ENCODE results near the gene DGKQ.

The DGKQ gene

DNA sequence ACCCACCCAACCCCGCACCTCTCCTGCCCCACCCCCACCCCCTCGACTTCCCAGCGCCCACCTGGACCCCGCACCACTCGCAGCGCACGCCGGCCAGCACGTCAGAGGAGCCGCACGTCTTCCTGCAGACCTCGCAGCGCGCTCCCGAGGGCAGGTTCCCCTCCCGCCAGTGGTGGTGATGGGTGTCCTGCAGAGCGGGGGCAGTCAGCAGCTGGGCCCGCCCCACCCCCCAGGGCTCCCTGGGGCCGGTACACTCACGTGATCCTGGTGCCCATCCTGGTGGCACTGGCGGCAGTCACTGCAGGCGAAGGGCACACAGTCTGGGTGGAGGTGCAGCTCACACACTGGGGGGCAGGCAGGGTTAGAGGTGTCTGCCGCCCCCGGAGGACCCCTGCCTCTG, 5.1 kb downstream of the DGKQ start:
- no peaks in the 10 kb centered on the region for H3K79me2 ChIP-seq (ENCODE audit: control insufficient read depth, insufficient read depth, low read length)
- no peak for DNase-seq
- H3K27ac ChIP-seq (ENCODE audit: low read depth, low read length): no peak overlapping the region
- H3K4me1 ChIP-seq (ENCODE audit: control insufficient read depth, low read depth, low read length): peaks cover 12% of the 10 kb centered on the region
- no peaks in the 10 kb centered on the region for H3K36me3 ChIP-seq (ENCODE audit: control insufficient read depth, insufficient read depth, low read length)
- no peak overlapping the region for H2BK120ac ChIP-seq (ENCODE audit: low read depth, low read length)
- no peak overlapping the region for H2BK15ac ChIP-seq (replicated peaks; ENCODE audit: low read depth)
- no peak overlapping the region for H3K56ac ChIP-seq (ENCODE audit: low read length)
- H3K9ac ChIP-seq (ENCODE audit: low read length): no peak overlapping the region
- no peak overlapping the region for H3K18ac ChIP-seq (ENCODE audit: low read length)
- H3K79me1 ChIP-seq (ENCODE audit: low read length): no peaks in the 10 kb centered on the region
- no peak overlapping the region for H3K4me2 ChIP-seq (ENCODE audit: low read length)
- no peak overlapping the region for H4K5ac ChIP-seq (ENCODE audit: low read length)
- no peak overlapping the region for H2AK5ac ChIP-seq (ENCODE audit: low read length)
- H3K4me3 ChIP-seq (ENCODE audit: low read length): no peak overlapping the region
- no peak overlapping the region for H3K4ac ChIP-seq (ENCODE audit: low read depth, low read length)
- no CpG with 5 or more reads among the region's 24 CpGs for WGBS (ENCODE audit: extremely low coverage, insufficient coverage, low lambda C conversion rate)
- H3K27me3 ChIP-seq (ENCODE audit: insufficient read depth, low read length, poor library complexity): peaks cover 5% of the 10 kb centered on the region
- no peak overlapping the region for H2BK5ac ChIP-seq (ENCODE audit: low read length)
- no peak overlapping the region for H4K8ac ChIP-seq (ENCODE audit: low read depth, low read length)
- H3K23ac ChIP-seq (ENCODE audit: low read length): no peak overlapping the region

DNA sequence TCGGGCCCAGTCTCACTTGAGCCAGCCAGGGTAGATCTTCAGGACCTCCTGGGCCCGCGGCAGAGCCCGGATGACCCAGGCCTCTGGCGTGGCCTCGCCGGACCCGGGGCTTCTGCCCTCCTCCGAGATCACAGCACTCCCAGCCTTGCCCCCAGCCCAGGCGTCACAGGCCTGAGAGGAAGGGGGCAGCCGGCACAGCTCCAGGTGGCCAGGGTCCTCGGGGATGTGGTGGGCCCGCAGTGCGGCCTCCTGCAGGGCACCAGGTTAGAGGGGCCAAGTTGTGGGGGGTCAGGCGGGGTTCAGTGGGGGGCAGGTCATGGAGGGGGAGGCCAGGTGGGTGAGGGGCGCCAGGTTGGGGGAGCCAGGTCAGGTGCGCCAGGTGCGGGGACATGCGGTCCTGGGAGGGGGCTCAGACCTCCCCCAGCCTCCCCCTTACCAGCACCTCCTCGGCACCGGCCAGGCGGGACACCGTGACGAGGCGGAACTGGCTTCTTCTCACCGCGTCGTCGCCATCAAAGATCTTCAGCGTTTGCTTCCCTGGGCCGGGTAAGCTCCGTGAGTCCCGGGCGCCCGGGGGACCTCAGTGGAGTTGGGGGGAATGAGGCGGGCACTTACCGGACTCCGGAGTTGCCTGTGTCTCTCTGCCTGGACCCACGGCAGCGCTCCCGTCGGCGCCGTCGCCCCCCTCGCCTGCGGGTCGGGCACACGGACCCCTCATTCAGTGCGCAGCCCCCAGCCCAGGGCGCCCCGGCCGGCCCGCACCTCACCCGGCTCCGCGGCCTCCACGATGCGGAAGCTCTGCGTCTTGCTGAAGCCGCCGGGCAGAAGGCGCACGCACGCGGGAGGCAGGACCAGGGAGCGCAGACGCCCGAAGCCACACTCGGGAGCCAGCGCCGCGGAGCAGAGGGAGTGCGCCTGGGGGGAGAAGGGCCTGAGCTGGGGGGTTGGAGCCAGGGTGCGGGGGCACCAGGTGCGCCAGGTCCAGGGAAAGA, 6.0 kb downstream of the DGKQ start:
- no peak for DNase-seq
- Histone ChIP-seq H3K27me3 (ENCODE audit: insufficient read depth, low read length, poor library complexity) (peaks cover 5% of the 10 kb centered on the region), H3K9ac (ENCODE audit: low read length) (no peak overlapping the region), H3K4me1 (ENCODE audit: control insufficient read depth, low read depth, low read length) (peaks cover 12% of the 10 kb centered on the region), H4K5ac (ENCODE audit: low read length) (no peak overlapping the region), H3K23ac (ENCODE audit: low read length) (peak overlapping the region; percentile 24), H3K36me3 (ENCODE audit: control insufficient read depth, insufficient read depth, low read length) (no peaks in the 10 kb centered on the region), H3K56ac (ENCODE audit: low read length) (peak overlapping the region; percentile 25), H3K79me1 (ENCODE audit: low read length) (no peaks in the 10 kb centered on the region), H3K4me3 (ENCODE audit: low read length) (no peak overlapping the region), H3K27ac (ENCODE audit: low read depth, low read length) (no peak overlapping the region), H2BK120ac (ENCODE audit: low read depth, low read length) (no peak overlapping the region), H3K79me2 (ENCODE audit: control insufficient read depth, insufficient read depth, low read length) (no peaks in the 10 kb centered on the region), H2BK15ac (replicated peaks; ENCODE audit: low read depth) (no peak overlapping the region), H2BK5ac (ENCODE audit: low read length) (no peak overlapping the region), H4K8ac (ENCODE audit: low read depth, low read length) (no peak overlapping the region), H3K4ac (ENCODE audit: low read depth, low read length) (no peak overlapping the region), H3K4me2 (ENCODE audit: low read length) (no peak overlapping the region), H3K18ac (ENCODE audit: low read length) (no peak overlapping the region), H2AK5ac (ENCODE audit: low read length) (no peak overlapping the region)
- WGBS (ENCODE audit: extremely low coverage, insufficient coverage, low lambda C conversion rate): no CpG with 5 or more reads among the region's 76 CpGs

GRCh38 chr4:966266-967112, 6.9 kb downstream of the DGKQ start:
- no peak overlapping the region for H3K9ac ChIP-seq (ENCODE audit: low read length)
- no peak overlapping the region for H3K23ac ChIP-seq (ENCODE audit: low read length)
- peaks cover 5% of the 10 kb centered on the region for H3K27me3 ChIP-seq (ENCODE audit: insufficient read depth, low read length, poor library complexity)
- H3K4ac ChIP-seq (ENCODE audit: low read depth, low read length): no peak overlapping the region
- no peak overlapping the region for H2BK5ac ChIP-seq (ENCODE audit: low read length)
- no peak overlapping the region for H2BK120ac ChIP-seq (ENCODE audit: low read depth, low read length)
- no peak overlapping the region for H4K8ac ChIP-seq (ENCODE audit: low read depth, low read length)
- H3K56ac ChIP-seq (ENCODE audit: low read length): no peak overlapping the region
- H3K4me2 ChIP-seq (ENCODE audit: low read length): no peak overlapping the region
- no peak overlapping the region for H2BK15ac ChIP-seq (replicated peaks; ENCODE audit: low read depth)
- no peaks in the 10 kb centered on the region for H3K36me3 ChIP-seq (ENCODE audit: control insufficient read depth, insufficient read depth, low read length)
- no peaks in the 10 kb centered on the region for H3K79me2 ChIP-seq (ENCODE audit: control insufficient read depth, insufficient read depth, low read length)
- H3K18ac ChIP-seq (ENCODE audit: low read length): no peak overlapping the region
- no peak overlapping the region for H4K5ac ChIP-seq (ENCODE audit: low read length)
- peaks cover 12% of the 10 kb centered on the region for H3K4me1 ChIP-seq (ENCODE audit: control insufficient read depth, low read depth, low read length)
- no peak for DNase-seq
- WGBS (ENCODE audit: extremely low coverage, insufficient coverage, low lambda C conversion rate): no CpG with 5 or more reads among the region's 48 CpGs
- no peak overlapping the region for H3K4me3 ChIP-seq (ENCODE audit: low read length)
- H2AK5ac ChIP-seq (ENCODE audit: low read length): no peak overlapping the region
- no peak overlapping the region for H3K27ac ChIP-seq (ENCODE audit: low read depth, low read length)
- no peaks in the 10 kb centered on the region for H3K79me1 ChIP-seq (ENCODE audit: low read length)

DNA sequence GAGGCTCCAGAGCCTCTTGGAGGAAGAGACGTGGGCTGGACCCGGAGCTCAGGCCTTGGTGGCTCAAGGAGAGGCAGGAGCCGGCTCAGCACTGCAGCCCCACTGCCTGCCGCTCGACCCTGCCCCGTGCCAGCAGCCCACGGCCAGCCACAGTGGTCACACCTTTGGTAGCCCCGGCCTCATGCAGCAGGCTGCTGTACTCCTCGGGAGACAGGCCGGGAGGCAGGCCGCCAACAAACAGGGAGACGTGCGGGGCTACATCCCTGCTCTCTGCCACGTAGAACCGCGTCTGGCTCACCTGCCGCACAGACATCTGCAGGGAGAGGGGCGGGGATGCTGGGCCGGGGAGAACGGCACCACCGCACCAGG, 7.6 kb downstream of the DGKQ start:
- no peak overlapping the region for H3K27ac ChIP-seq (ENCODE audit: low read depth, low read length)
- no peak for DNase-seq
- whole genome bisulfite sequencing (ENCODE audit: extremely low coverage, insufficient coverage, low lambda C conversion rate): no CpG with 5 or more reads among the region's 21 CpGs

DNA sequence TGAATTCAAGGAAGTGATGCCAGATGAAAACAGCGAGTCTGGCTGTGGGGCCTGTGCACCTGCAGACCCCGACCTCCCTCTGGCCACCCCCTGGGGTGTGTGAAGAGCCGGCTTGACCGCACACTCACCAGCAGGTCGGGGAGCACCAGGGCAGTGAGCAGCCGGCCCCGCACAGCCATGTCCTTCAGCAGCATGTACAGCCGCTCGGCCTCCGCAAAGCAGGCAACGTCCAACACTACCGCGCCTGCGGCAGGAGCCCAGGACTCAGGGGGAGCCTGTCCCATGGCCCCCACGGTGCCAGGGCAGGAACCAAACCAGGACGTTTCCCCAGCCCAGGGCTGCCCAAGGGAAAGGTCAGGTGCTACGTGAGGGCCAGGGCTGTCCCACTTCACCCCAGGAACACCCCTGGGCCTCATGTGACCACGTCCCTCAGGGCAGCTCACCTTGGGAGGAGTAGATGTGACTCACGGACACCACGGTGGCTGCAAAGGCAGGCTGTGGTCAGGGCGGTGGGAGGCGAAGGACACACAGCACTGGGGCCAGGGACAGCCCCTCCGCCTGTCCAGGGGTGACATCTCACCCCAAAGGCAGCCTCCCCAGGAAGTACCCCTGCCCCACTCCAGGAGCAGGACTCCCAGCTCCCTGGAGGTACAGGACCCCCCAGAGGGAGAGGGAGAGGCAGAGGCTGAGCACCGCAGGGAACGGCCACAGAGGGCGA, 8.2 kb downstream of the DGKQ start:
- no peak overlapping the region for H4K5ac ChIP-seq (ENCODE audit: low read length)
- peaks cover 5% of the 10 kb centered on the region for H3K27me3 ChIP-seq (ENCODE audit: insufficient read depth, low read length, poor library complexity)
- no peak overlapping the region for H3K9ac ChIP-seq (ENCODE audit: low read length)
- no peak overlapping the region for H3K18ac ChIP-seq (ENCODE audit: low read length)
- peaks cover 3% of the 10 kb centered on the region for H3K4me1 ChIP-seq (ENCODE audit: control insufficient read depth, low read depth, low read length)
- no peaks in the 10 kb centered on the region for H3K79me1 ChIP-seq (ENCODE audit: low read length)
- no peak overlapping the region for H2BK15ac ChIP-seq (replicated peaks; ENCODE audit: low read depth)
- H4K8ac ChIP-seq (ENCODE audit: low read depth, low read length): no peak overlapping the region
- H3K36me3 ChIP-seq (ENCODE audit: control insufficient read depth, insufficient read depth, low read length): no peaks in the 10 kb centered on the region
- no peak overlapping the region for H3K56ac ChIP-seq (ENCODE audit: low read length)
- H2AK5ac ChIP-seq (ENCODE audit: low read length): no peak overlapping the region
- DNase-seq: no peak
- H2BK120ac ChIP-seq (ENCODE audit: low read depth, low read length): no peak overlapping the region
- no peak overlapping the region for H2BK5ac ChIP-seq (ENCODE audit: low read length)
- H3K4me3 ChIP-seq (ENCODE audit: low read length): no peak overlapping the region
- no peak overlapping the region for H3K27ac ChIP-seq (ENCODE audit: low read depth, low read length)
- no peaks in the 10 kb centered on the region for H3K79me2 ChIP-seq (ENCODE audit: control insufficient read depth, insufficient read depth, low read length)
- H3K4me2 ChIP-seq (ENCODE audit: low read length): no peak overlapping the region
- H3K4ac ChIP-seq (ENCODE audit: low read depth, low read length): no peak overlapping the region
- WGBS (ENCODE audit: extremely low coverage, insufficient coverage, low lambda C conversion rate): no CpG with 5 or more reads among the region's 26 CpGs
- no peak overlapping the region for H3K23ac ChIP-seq (ENCODE audit: low read length)

More for the DNA sequence above, 7.6 kb downstream of the DGKQ start:
- Histone ChIP-seq H2AK5ac (ENCODE audit: low read length) (no peak overlapping the region), H3K79me1 (ENCODE audit: low read length) (no peaks in the 10 kb centered on the region), H2BK120ac (ENCODE audit: low read depth, low read length) (no peak overlapping the region), H3K4me2 (ENCODE audit: low read length) (no peak overlapping the region), H3K9ac (ENCODE audit: low read length) (no peak overlapping the region), H3K4ac (ENCODE audit: low read depth, low read length) (no peak overlapping the region), H3K36me3 (ENCODE audit: control insufficient read depth, insufficient read depth, low read length) (no peaks in the 10 kb centered on the region), H4K8ac (ENCODE audit: low read depth, low read length) (no peak overlapping the region), H3K4me3 (ENCODE audit: low read length) (no peak overlapping the region), H3K79me2 (ENCODE audit: control insufficient read depth, insufficient read depth, low read length) (no peaks in the 10 kb centered on the region), H3K18ac (ENCODE audit: low read length) (no peak overlapping the region), H3K23ac (ENCODE audit: low read length) (no peak overlapping the region), H2BK15ac (replicated peaks; ENCODE audit: low read depth) (no peak overlapping the region), H3K4me1 (ENCODE audit: control insufficient read depth, low read depth, low read length) (peaks cover 8% of the 10 kb centered on the region), H3K56ac (ENCODE audit: low read length) (no peak overlapping the region), H3K27me3 (ENCODE audit: insufficient read depth, low read length, poor library complexity) (peaks cover 5% of the 10 kb centered on the region), H4K5ac (ENCODE audit: low read length) (no peak overlapping the region), H2BK5ac (ENCODE audit: low read length) (no peak overlapping the region)

Measured in mesendoderm (in vitro differentiated cells).